Measurements from ENCODE around the gene IFITM1. TPM values are rescaled to one million over a fixed set of nuclear protein-coding genes. Genes with fewer than 3 reads are reported as not detected.

The IFITM1 gene
- total RNA-seq, 6 experiments from 2014 or later, result 15.7 to 159 (median 72.5) TPM

GRCh38 chr11:304061-304506, 9.8 kb upstream of the IFITM1 start:
- Histone ChIP-seq H3K4me3 (no peak overlapping the region), H3K4me1 (peaks cover 0 to 15% (median 6%) of the 10 kb centered on the region in 4 donors), H3K36me3 (no peaks in the 10 kb centered on the region), H3K9me3 (no peaks in the 10 kb centered on the region), H3K27ac (no peak overlapping the region), H3K27me3 (no peaks in the 10 kb centered on the region)
- DNase-seq, result peak in 1 of 3 donors; percentile 61
- intact Hi-C loops (cut with DNase I), result loop anchor here in 1 of 2 donors (10.0 kb wide), 1 partner anchor 61 kb away; the partner anchor contains the start of gene B4GALNT4
- no peak for ATAC-seq
- WGBS (ENCODE audit: insufficient coverage, low coverage, low lambda C conversion rate, missing lambda C conversion rate), result no CpG with 5 or more reads among the region's 52 CpGs
- no peak for TF ChIP-seq POLR2A (IDR thresholded peaks at IDR 0.05)
- TF ChIP-seq, protein P1, sequence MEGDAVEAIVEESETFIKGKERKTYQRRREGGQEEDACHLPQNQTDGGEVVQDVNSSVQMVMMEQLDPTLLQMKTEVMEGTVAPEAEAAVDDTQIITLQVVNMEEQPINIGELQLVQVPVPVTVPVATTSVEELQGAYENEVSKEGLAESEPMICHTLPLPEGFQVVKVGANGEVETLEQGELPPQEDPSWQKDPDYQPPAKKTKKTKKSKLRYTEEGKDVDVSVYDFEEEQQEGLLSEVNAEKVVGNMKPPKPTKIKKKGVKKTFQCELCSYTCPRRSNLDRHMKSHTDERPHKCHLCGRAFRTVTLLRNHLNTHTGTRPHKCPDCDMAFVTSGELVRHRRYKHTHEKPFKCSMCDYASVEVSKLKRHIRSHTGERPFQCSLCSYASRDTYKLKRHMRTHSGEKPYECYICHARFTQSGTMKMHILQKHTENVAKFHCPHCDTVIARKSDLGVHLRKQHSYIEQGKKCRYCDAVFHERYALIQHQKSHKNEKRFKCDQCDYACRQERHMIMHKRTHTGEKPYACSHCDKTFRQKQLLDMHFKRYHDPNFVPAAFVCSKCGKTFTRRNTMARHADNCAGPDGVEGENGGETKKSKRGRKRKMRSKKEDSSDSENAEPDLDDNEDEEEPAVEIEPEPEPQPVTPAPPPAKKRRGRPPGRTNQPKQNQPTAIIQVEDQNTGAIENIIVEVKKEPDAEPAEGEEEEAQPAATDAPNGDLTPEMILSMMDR (IDR thresholded peaks at IDR 0.05), result no peak

DNA sequence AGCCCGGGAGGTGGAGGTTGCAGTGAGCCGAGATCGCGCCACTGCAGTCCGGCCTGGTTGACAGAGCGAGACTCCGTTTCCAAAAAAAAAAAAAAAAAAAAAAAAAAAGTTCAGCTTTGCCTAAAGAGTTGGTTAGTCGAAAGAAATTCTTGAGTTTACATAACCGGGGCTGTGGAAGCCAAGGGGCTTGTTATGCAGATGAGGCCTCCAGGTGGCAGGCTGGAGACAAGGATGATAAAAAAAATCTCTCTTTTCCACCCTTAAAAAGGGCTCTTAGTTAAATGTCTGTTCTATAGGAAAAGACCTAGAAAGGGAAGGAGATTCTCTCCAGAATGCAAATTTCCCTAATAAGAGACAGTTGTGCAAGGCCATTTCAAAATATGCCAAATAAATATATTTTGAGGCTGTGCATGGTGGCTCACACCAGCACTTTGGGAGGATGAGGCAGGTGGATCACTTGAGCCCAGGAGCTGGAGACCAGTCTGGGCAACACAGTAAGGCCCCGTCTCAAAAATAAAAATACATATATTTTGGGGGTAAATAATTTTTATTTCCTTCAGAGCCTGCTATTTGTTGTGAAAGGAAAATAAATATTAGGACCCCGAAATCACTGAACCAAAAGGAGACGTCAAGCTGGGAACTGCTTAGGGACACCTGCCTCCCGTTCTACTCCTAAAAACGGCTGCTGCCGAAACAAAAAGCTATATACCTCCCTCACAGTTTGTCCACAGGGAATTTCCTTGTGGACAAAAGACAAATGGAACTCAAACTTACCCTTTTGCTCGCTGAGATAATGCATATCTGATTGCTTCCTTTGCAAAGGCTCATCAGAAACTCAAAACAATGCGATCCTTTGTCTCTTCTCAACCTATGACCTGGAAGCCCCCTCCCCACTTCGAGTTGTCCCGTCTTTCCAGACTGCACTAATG, 8.7 kb upstream of the IFITM1 start:
- H3K4me3 ChIP-seq, result no peak overlapping the region
- ATAC-seq (peak; percentile 36 to 55 (median 52)), DNase-seq (peak in 2 of 3 donors; percentile 67 to 72)
- H3K4me1 ChIP-seq, result peaks cover 0 to 23% (median 10%) of the 10 kb centered on the region in 4 donors
- WGBS (ENCODE audit: insufficient coverage, low coverage, low lambda C conversion rate, missing lambda C conversion rate), result 28% methylated on average over 16 of the region's 19 CpGs
- intact Hi-C loops (cut with DNase I), result loop anchor here in 1 of 2 donors (10.0 kb wide), 1 partner anchor 60 kb away; the partner anchor contains the start of gene B4GALNT4
- no peaks in the 10 kb centered on the region for H3K36me3 ChIP-seq
- TF ChIP-seq, protein P1 (IDR thresholded peaks at IDR 0.05), result peak; percentile 61 to 81 (median 74)
- TF ChIP-seq POLR2A (IDR thresholded peaks at IDR 0.05), result no peak
- no peaks in the 10 kb centered on the region for H3K9me3 ChIP-seq
- no peak overlapping the region for H3K27ac ChIP-seq
- no peaks in the 10 kb centered on the region for H3K27me3 ChIP-seq

DNA sequence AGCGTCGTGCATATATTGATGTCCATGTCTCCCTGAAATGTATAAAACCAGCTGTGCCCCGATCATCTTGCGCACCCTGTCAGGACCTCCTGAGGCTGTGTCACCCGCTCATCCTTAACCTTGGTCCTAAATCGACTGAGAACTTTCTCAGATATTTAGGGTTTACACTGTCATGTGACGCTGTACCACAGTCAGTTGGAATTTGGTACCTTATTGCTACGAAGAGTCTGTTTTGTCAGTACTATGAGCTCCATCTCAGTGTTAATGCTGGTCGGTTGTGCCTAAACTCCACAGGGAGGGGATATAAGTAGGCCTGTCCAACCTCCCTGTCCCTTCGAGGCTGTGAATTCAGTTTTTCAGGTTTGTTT, 8.0 kb upstream of the IFITM1 start:
- H3K27me3 ChIP-seq, result no peaks in the 10 kb centered on the region
- peaks cover 0 to 23% (median 10%) of the 10 kb centered on the region in 4 donors for H3K4me1 ChIP-seq
- H3K9me3 ChIP-seq, result no peaks in the 10 kb centered on the region
- no peak overlapping the region for H3K27ac ChIP-seq
- H3K36me3 ChIP-seq, result no peaks in the 10 kb centered on the region
- ATAC-seq (no peak), DNase-seq (peak in 1 of 3 donors; percentile 34)
- intact Hi-C loops (cut with DNase I), result loop anchor here in 1 of 2 donors (10.0 kb wide), 1 partner anchor 59 kb away; the partner anchor contains the start of gene B4GALNT4
- 84% methylated on average over 10 of the region's 10 CpGs for WGBS (ENCODE audit: insufficient coverage, low coverage, low lambda C conversion rate, missing lambda C conversion rate)
- no peak overlapping the region for H3K4me3 ChIP-seq
- TF ChIP-seq, protein P1 (IDR thresholded peaks at IDR 0.05), result no peak
- no peak for TF ChIP-seq POLR2A (IDR thresholded peaks at IDR 0.05)

GRCh38 chr11:306645-307371, 7.0 kb upstream of the IFITM1 start:
- Histone ChIP-seq H3K36me3 (no peaks in the 10 kb centered on the region), H3K4me3 (no peak overlapping the region), H3K27ac (peak overlapping the region; percentile 58 to 95 (median 94)), H3K4me1 (peaks cover 0 to 23% (median 10%) of the 10 kb centered on the region in 4 donors), H3K27me3 (no peaks in the 10 kb centered on the region), H3K9me3 (no peaks in the 10 kb centered on the region)
- peak in 2 of 3 donors; percentile 57 to 58 for DNase-seq
- no peak for ATAC-seq
- WGBS (ENCODE audit: insufficient coverage, low coverage, low lambda C conversion rate, missing lambda C conversion rate), result 91% methylated on average over 5 of the region's 17 CpGs
- no peak for TF ChIP-seq POLR2A (IDR thresholded peaks at IDR 0.05)
- intact Hi-C loops (cut with DNase I), result loop anchor here in 1 of 2 donors (10.0 kb wide), 1 partner anchor 58 kb away; the partner anchor contains the start of gene B4GALNT4
